Ascending aorta (tissue), 2 donors: ENCODE data around the gene TCF23. TPM values are rescaled to one million over a fixed set of nuclear protein-coding genes. Genes with fewer than 3 reads are reported as not detected.

ENCODE experiments used
- DNase-seq, 2 donors: peaks; one replicate each; pipeline ENCODE4 v3.0.0-alpha.2; 2019; ENCODE audit warnings: low spot score in 2 of 2
- H3K27ac ChIP-seq, 2 donors: fragments of 200-600 bp; sonication (generic); one replicate each; pipeline ENCODE4 v1.5.1; 2016 to 2017; ENCODE audit warnings: mild to moderate bottlenecking in 1 of 2
- H3K27me3 ChIP-seq: fragments of 200-600 bp; sonication (generic); one replicate; pipeline ENCODE4 v1.5.1; 2017
- H3K36me3 ChIP-seq, 2 donors: fragments of 200-600 bp; sonication (generic); one replicate each; pipeline ENCODE4 v1.5.1; 2016
- H3K4me1 ChIP-seq, 2 donors: fragments of 200-600 bp; sonication (generic); one replicate each; pipeline ENCODE4 v1.5.1; 2016 to 2017; ENCODE audit warnings: mild to moderate bottlenecking in 1 of 2
- H3K4me3 ChIP-seq, 2 donors: fragments of 200-600 bp; sonication (generic); one replicate each; pipeline ENCODE4 v1.5.1; 2016 to 2017; ENCODE audit warnings: mild to moderate bottlenecking in 1 of 2
- H3K9me3 ChIP-seq, 2 donors: fragments of 200-600 bp; sonication (generic); one replicate each; pipeline ENCODE4 v1.5.1; 2016
- intact Hi-C: fragments of 100-400 bp; cut with DNase I; formaldehyde crosslinking; loops from one replicate; pipeline ENCODE4 v1.15.1; 2023
- total RNA-seq: library from RNA; depleted of rRNA; stranded (reverse); fragments of >200 nt; gene quantifications from one replicate; pipeline ENCODE4 v1.1.0, GENCODE V29; 2016
- TF ChIP-seq, protein P1 (sequence below), 3 experiments: fragments of 200-600 bp in 2 of 3; fragments of 450-650 bp in 1 of 3; sonication (generic) in 2 of 3; IDR thresholded peaks; one replicate each; pipeline ENCODE4 v1.5.1; 2016 to 2019; ENCODE audit warnings: antibody characterized with exemption in 3 of 3, mild to moderate bottlenecking in 1 of 3, moderate library complexity in 1 of 3

The TCF23 gene
- total RNA-seq, 1 donor from 2014 or later = not detected

GRCh38 chr2:27145682-27146081 is 3.1 kb upstream of the TCF23 start:
- Histone ChIP-seq H3K4me3 (no peak overlapping the region), H3K27ac (no peak overlapping the region), H3K36me3 (no peaks in the 10 kb centered on the region), H3K27me3 (no peaks in the 10 kb centered on the region), H3K4me1 (no peaks in the 10 kb centered on the region), H3K9me3 (no peaks in the 10 kb centered on the region)
- DNase-seq = no peak
- intact Hi-C loops = no loop called here
- TF ChIP-seq, protein P1, sequence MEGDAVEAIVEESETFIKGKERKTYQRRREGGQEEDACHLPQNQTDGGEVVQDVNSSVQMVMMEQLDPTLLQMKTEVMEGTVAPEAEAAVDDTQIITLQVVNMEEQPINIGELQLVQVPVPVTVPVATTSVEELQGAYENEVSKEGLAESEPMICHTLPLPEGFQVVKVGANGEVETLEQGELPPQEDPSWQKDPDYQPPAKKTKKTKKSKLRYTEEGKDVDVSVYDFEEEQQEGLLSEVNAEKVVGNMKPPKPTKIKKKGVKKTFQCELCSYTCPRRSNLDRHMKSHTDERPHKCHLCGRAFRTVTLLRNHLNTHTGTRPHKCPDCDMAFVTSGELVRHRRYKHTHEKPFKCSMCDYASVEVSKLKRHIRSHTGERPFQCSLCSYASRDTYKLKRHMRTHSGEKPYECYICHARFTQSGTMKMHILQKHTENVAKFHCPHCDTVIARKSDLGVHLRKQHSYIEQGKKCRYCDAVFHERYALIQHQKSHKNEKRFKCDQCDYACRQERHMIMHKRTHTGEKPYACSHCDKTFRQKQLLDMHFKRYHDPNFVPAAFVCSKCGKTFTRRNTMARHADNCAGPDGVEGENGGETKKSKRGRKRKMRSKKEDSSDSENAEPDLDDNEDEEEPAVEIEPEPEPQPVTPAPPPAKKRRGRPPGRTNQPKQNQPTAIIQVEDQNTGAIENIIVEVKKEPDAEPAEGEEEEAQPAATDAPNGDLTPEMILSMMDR (IDR thresholded peaks at IDR 0.05) = no peak

GRCh38 chr2:27147935-27148334 is 869 bp upstream of the TCF23 start:
- Histone ChIP-seq H3K36me3 (no peaks in the 10 kb centered on the region), H3K27ac (no peak overlapping the region), H3K4me1 (no peaks in the 10 kb centered on the region), H3K4me3 (no peak overlapping the region), H3K9me3 (no peaks in the 10 kb centered on the region), H3K27me3 (no peaks in the 10 kb centered on the region)
- intact Hi-C loops = no loop called here
- TF ChIP-seq, protein P1 (IDR thresholded peaks at IDR 0.05) = no peak
- DNase-seq = no peak

- H3K4me3 ChIP-seq = no peak overlapping the region
- DNase-seq = no peak
- no peaks in the 10 kb centered on the region for H3K4me1 ChIP-seq
- TF ChIP-seq, protein P1 (IDR thresholded peaks at IDR 0.05) = no peak
- H3K27me3 ChIP-seq = no peaks in the 10 kb centered on the region
- H3K27ac ChIP-seq = no peak overlapping the region
- H3K9me3 ChIP-seq = no peaks in the 10 kb centered on the region
- no peaks in the 10 kb centered on the region for H3K36me3 ChIP-seq
- intact Hi-C loops = no loop called here
Observed at GRCh38 chr2:27149570-27150405, 984 bp downstream of the TCF23 start.

GRCh38 chr2:27150639-27151230 is 1.9 kb downstream of the TCF23 start:
- H3K9me3 ChIP-seq = no peaks in the 10 kb centered on the region
- no peak for DNase-seq
- no peak overlapping the region for H3K4me3 ChIP-seq
- no peak overlapping the region for H3K27ac ChIP-seq
- no peaks in the 10 kb centered on the region for H3K27me3 ChIP-seq
- H3K4me1 ChIP-seq = no peaks in the 10 kb centered on the region
- TF ChIP-seq, protein P1 (IDR thresholded peaks at IDR 0.05) = no peak
- H3K36me3 ChIP-seq = no peaks in the 10 kb centered on the region
- intact Hi-C loops = no loop called here

- H3K9me3 ChIP-seq = no peaks in the 10 kb centered on the region
- TF ChIP-seq, protein P1 (IDR thresholded peaks at IDR 0.05) = no peak
- no peak for DNase-seq
- no peaks in the 10 kb centered on the region for H3K27me3 ChIP-seq
- intact Hi-C loops = no loop called here
- no peaks in the 10 kb centered on the region for H3K36me3 ChIP-seq
- H3K4me1 ChIP-seq = no peaks in the 10 kb centered on the region
- no peak overlapping the region for H3K27ac ChIP-seq
- H3K4me3 ChIP-seq = no peak overlapping the region
Observed at GRCh38 chr2:27152102-27152795, 3.4 kb downstream of the TCF23 start.
